Suprapubic skin (tissue), 4 donors: ENCODE data around the gene PVALB.

Source experiments
- EP300 ChIP-seq: sonication (generic); formaldehyde crosslinking; IDR thresholded peaks from one replicate; pipeline ENCODE4 v1.6.1; 2017; ENCODE audit warnings: antibody characterized with exemption
- POLR2A ChIP-seq, 2 donors: fragments of 450-650 bp; IDR thresholded peaks; one replicate each; pipeline ENCODE4 v1.6.1; 2017; ENCODE audit warnings: antibody characterized with exemption in 2 of 2, mild to moderate bottlenecking in 2 of 2, moderate library complexity in 2 of 2
- POLR2AphosphoS5 ChIP-seq, 3 donors: sonication (generic); formaldehyde crosslinking; IDR thresholded peaks; one replicate each; pipeline ENCODE4 v1.6.1; 2017; ENCODE audit warnings: antibody characterized with exemption in 3 of 3
- TF ChIP-seq, protein P1 (sequence below), 2 donors: fragments of 200-600 bp in 1 of 2; fragments of 450-650 bp in 1 of 2; sonication (generic) in 1 of 2; IDR thresholded peaks; one replicate each; pipeline ENCODE4 v1.5.1; 2016 to 2019; ENCODE audit warnings: antibody characterized with exemption in 2 of 2, mild to moderate bottlenecking in 1 of 2, moderate library complexity in 1 of 2

DNA sequence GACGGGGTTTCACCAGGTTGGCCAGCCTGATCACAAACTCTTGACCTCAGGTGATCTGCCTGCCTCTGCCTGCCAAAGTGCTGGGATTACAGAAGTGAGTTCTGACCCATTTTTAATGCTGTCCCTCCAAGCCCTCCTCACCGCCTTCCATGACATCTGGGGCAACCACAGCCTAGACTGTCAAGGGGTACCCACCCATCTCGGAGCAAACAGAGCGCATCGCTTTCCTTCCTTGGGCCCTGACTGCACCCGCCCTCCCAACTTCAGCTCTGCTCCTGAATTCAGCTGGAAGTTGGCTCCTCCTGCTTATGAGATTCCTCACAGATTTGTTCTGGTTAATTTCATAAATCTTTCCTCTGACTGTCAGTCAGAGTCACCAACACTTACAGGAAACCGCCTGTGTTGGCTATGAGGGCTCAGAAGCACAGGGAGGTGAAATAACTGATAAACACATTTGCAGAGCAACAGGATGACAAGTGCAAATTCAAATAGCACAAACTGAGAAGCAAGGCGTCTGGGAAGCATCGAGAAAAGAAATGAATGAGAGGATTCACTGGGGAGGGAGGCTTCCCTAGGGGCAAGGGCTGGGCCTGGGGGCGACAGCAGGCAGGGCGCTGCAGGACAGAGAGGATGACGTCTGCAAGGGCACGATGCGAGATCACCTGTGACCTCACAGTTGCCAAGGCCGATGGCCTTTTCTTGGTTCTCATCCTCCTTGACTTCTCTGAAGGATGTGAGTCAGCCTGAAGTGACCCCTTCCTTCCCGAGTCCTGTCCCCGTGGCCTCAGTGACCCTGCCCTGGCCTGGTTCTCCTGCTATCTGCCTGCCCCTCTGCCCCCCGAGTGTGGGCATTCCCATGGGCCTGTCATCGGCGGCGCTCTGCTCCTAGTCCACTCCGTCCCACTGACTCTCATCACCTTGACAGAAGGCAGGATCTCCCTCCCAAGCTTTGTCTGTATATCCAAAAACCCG lies 47.0 kb downstream of the PVALB start:
- TF ChIP-seq POLR2A (IDR thresholded peaks at IDR 0.05) (no peak), POLR2AphosphoS5 (IDR thresholded peaks at IDR 0.05) (no peak), EP300 (no peak)
- TF ChIP-seq, protein P1, sequence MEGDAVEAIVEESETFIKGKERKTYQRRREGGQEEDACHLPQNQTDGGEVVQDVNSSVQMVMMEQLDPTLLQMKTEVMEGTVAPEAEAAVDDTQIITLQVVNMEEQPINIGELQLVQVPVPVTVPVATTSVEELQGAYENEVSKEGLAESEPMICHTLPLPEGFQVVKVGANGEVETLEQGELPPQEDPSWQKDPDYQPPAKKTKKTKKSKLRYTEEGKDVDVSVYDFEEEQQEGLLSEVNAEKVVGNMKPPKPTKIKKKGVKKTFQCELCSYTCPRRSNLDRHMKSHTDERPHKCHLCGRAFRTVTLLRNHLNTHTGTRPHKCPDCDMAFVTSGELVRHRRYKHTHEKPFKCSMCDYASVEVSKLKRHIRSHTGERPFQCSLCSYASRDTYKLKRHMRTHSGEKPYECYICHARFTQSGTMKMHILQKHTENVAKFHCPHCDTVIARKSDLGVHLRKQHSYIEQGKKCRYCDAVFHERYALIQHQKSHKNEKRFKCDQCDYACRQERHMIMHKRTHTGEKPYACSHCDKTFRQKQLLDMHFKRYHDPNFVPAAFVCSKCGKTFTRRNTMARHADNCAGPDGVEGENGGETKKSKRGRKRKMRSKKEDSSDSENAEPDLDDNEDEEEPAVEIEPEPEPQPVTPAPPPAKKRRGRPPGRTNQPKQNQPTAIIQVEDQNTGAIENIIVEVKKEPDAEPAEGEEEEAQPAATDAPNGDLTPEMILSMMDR (IDR thresholded peaks at IDR 0.05) = no peak
